ENCODE measurements around the gene SULT2B1.

Gene SULT2B1

GRCh38 chr19:48617146-48617937, 65.4 kb downstream of the SULT2B1 start:
- TF ChIP-seq CREB1 (IDR thresholded peaks at IDR 0.05; ENCODE audit: low read depth) (no peak), EP300 (IDR thresholded peaks at IDR 0.05; ENCODE audit: borderline replicate concordance) (no peak)

GRCh38 chr19:48618278-48618915, 66.4 kb downstream of the SULT2B1 start:
- TF ChIP-seq EGR1 (IDR thresholded peaks at IDR 0.05) (no peak), RAD21 (IDR thresholded peaks at IDR 0.05; ENCODE audit: low read depth) (no peak)

- TF ChIP-seq FOXM1 (IDR thresholded peaks at IDR 0.05; ENCODE audit: borderline replicate concordance, low read depth) (no peak), ZBTB7A (IDR thresholded peaks at IDR 0.05; ENCODE audit: low read depth) (no peak), TEAD4 (IDR thresholded peaks at IDR 0.05) (peak; percentile 7; the same call in 1 of the 2 replicates), USF1 (IDR thresholded peaks at IDR 0.05) (peak; percentile 51; the same call in 1 of the 2 replicates), TAF1 (IDR thresholded peaks at IDR 0.05; ENCODE audit: low read depth) (peak; percentile 99), REST (IDR thresholded peaks at IDR 0.05; ENCODE audit: low read depth) (no peak), YY1 (IDR thresholded peaks at IDR 0.05; ENCODE audit: low read depth) (peak; percentile 91), MAX (IDR thresholded peaks at IDR 0.05) (peak; percentile 92), NFIC (IDR thresholded peaks at IDR 0.05) (no peak; the same call in none of the 2 replicates), CEBPB (IDR thresholded peaks at IDR 0.05) (no peak), CREB1 (IDR thresholded peaks at IDR 0.05; ENCODE audit: low read depth) (peak; percentile 97), EP300 (IDR thresholded peaks at IDR 0.05; ENCODE audit: borderline replicate concordance) (no peak), EGR1 (IDR thresholded peaks at IDR 0.05) (0 out of 2 replicates have a peak, but pooled peaks have one; percentile 13), TCF12 (IDR thresholded peaks at IDR 0.05; ENCODE audit: low read depth) (peak; percentile 78), RAD21 (IDR thresholded peaks at IDR 0.05; ENCODE audit: low read depth) (no peak)
Observed at GRCh38 chr19:48618916-48619691, 67.1 kb downstream of the SULT2B1 start, which contains the start of the genes RPL18 and SPHK2. TSS of gene RPL18 (minus strand) at chr19:48619178. CDS start at chr19:48619143, 35 bp downstream. TSS of gene SPHK2 (plus strand) at chr19:48619506. CDS start at chr19:48620515, 1,009 bp downstream.

GRCh38 chr19:48619692-48620585, 68.0 kb downstream of the SULT2B1 start:
- TF ChIP-seq EP300 (IDR thresholded peaks at IDR 0.05; ENCODE audit: borderline replicate concordance): no peak
- TF ChIP-seq CEBPB (IDR thresholded peaks at IDR 0.05): no peak
- TF ChIP-seq ZBTB7A (IDR thresholded peaks at IDR 0.05; ENCODE audit: low read depth): no peak
- TF ChIP-seq REST (IDR thresholded peaks at IDR 0.05; ENCODE audit: low read depth): no peak
- TF ChIP-seq FOXM1 (IDR thresholded peaks at IDR 0.05; ENCODE audit: borderline replicate concordance, low read depth): no peak
- no peak for TF ChIP-seq EGR1 (IDR thresholded peaks at IDR 0.05)
- no peak; the same call in 1 of the 2 replicates for TF ChIP-seq NFIC (IDR thresholded peaks at IDR 0.05)
- no peak for TF ChIP-seq MAX (IDR thresholded peaks at IDR 0.05)
- TF ChIP-seq TAF1 (IDR thresholded peaks at IDR 0.05; ENCODE audit: low read depth): no peak
- TF ChIP-seq TEAD4 (IDR thresholded peaks at IDR 0.05): no peak
- TF ChIP-seq YY1 (IDR thresholded peaks at IDR 0.05; ENCODE audit: low read depth): no peak
- TF ChIP-seq CREB1 (IDR thresholded peaks at IDR 0.05; ENCODE audit: low read depth): no peak
- TF ChIP-seq TCF12 (IDR thresholded peaks at IDR 0.05; ENCODE audit: low read depth): no peak
- TF ChIP-seq USF1 (IDR thresholded peaks at IDR 0.05): no peak
- TF ChIP-seq RAD21 (IDR thresholded peaks at IDR 0.05; ENCODE audit: low read depth): no peak

All from Ishikawa (cell line).